A549 (cell line): Measurements from ENCODE around the gene G3BP1. TPM values are rescaled to one million over a fixed set of nuclear protein-coding genes. Genes with fewer than 3 reads are reported as not detected.

Source experiments
- ATAC-seq, 2 experiments: fragments of 200-7000 bp in 1 of 2; fragments of >200 bp in 1 of 2; cut with Nextera tagmentation in 1 of 2; cut with Tn5 transposase in 1 of 2; 3 replicates each; pipeline versions ENCODE4 v1.8.0 to v1.9.1; 2018 to 2020; ENCODE audit warnings: mild to moderate bottlenecking in 1 of 2, moderate library complexity in 1 of 2
- CTCF ChIA-PET: fragments of 300-600 bp; sonication (Branson Sonifier 250); formaldehyde crosslinking; extraction: SDS; loops from one replicate; lab custom pipeline; 2021; ENCODE audit warnings: antibody characterized with exemption, inconsistent platforms; lab: Yijun Ruan, JAX
- POLR2A ChIA-PET: fragments of 350-600 bp; formaldehyde crosslinking; extraction: SDS; loops from one replicate; lab custom pipeline; 2021; ENCODE audit warnings: antibody characterized with exemption, inconsistent platforms; lab: Yijun Ruan, JAX
- DNase-seq, 2 experiments: peaks; one replicate each; pipeline versions ENCODE4 v3.0.0 to v3.0.0-alpha.2; 2011 to 2016; ENCODE audit warnings: low read depth in 1 of 2, low spot score in 1 of 2
- FAIRE-seq: peaks from 2 replicates; lab custom pipeline; 2011; peaks lifted over from hg19 to GRCh38; lab: Jason Lieb, UNC
- H3K27ac ChIP-seq, 2 experiments: fragments of >200 bp; sonication (Bioruptor Twin); formaldehyde crosslinking; 3 replicates each; pipeline ENCODE4 v1.5.1; 2016 to 2017
- H3K4me1 ChIP-seq: fragments of >200 bp; sonication (Bioruptor Twin); formaldehyde crosslinking; 3 replicates; pipeline ENCODE4 v1.6.1; 2016
- H3K4me2 ChIP-seq: fragments of >200 bp; sonication (Bioruptor Twin); formaldehyde crosslinking; 3 replicates; pipeline ENCODE4 v1.6.1; 2016
- H3K4me3 ChIP-seq: fragments of >200 bp; sonication (Bioruptor Twin); formaldehyde crosslinking; 3 replicates; pipeline ENCODE4 v1.5.1; 2016
- H3K9me3 ChIP-seq: fragments of >200 bp; sonication (Bioruptor Twin); formaldehyde crosslinking; 3 replicates; pipeline ENCODE4 v1.6.1; 2016
- BHLHE40 ChIP-seq: IDR thresholded peaks from 2 replicates; pipeline ENCODE4 v1.6.1; 2012; ENCODE audit warnings: low read depth, low read length, inconsistent platforms
- CBX8 ChIP-seq: fragments of 200-600 bp; sonication (generic); IDR thresholded peaks from 2 replicates; pipeline ENCODE4 v1.6.1; 2016
- CEBPB ChIP-seq, 2 experiments: fragments of >200 bp in 1 of 2; sonication (Bioruptor Twin) in 1 of 2; formaldehyde crosslinking in 1 of 2; IDR thresholded peaks; 2 replicates each; pipeline ENCODE4 v1.6.1; 2012 to 2016
- CTCF ChIP-seq: fragments of >200 bp; sonication (Bioruptor Twin); formaldehyde crosslinking; IDR thresholded peaks from 3 replicates; pipeline ENCODE4 v1.5.1; 2016
- EHMT2 ChIP-seq: fragments of 200-600 bp; sonication (generic); IDR thresholded peaks from 2 replicates; pipeline ENCODE4 v1.6.1; 2016; ENCODE audit warnings: antibody characterized with exemption, low read depth, mild to moderate bottlenecking, moderate library complexity
- ELK1 ChIP-seq: fragments of 150-350 bp; IDR thresholded peaks from 2 replicates; pipeline ENCODE4 v1.6.1; 2014; ENCODE audit warnings: low read depth, mild to moderate bottlenecking, low read length
- EP300 ChIP-seq, 2 experiments: fragments of >200 bp; sonication (Bioruptor Twin); formaldehyde crosslinking; IDR thresholded peaks; 2 replicates in 1 of 2; 3 replicates in 1 of 2; pipeline ENCODE4 v1.6.1; 2016 to 2017
- HOXA7 ChIP-seq: fragments of 250-450 bp; sonication (Bioruptor Pico); IDR thresholded peaks from 2 replicates; pipeline ENCODE4 v1.5.0; 2020; ENCODE audit warnings: mild to moderate bottlenecking, moderate library complexity
- JUNB ChIP-seq: fragments of >200 bp; sonication (Bioruptor Twin); formaldehyde crosslinking; IDR thresholded peaks from 2 replicates; pipeline ENCODE4 v1.6.1; 2016
- MYC ChIP-seq: IDR thresholded peaks from 2 replicates; pipeline ENCODE4 v1.6.1; 2012; ENCODE audit warnings: mild to moderate bottlenecking, inconsistent platforms, low read length, improper control_type of control experiment, borderline replicate concordance
- NPAS2 ChIP-seq: fragments of 250-450 bp; sonication (Bioruptor Pico); IDR thresholded peaks from 2 replicates; pipeline ENCODE4 v1.8.0; 2022; ENCODE audit warnings: mild to moderate bottlenecking, moderate library complexity, borderline replicate concordance
- PBX3 ChIP-seq: IDR thresholded peaks from 2 replicates; pipeline ENCODE4 v1.6.1; 2012
- PHF8 ChIP-seq: fragments of 200-600 bp; sonication (generic); IDR thresholded peaks from 2 replicates; pipeline ENCODE4 v1.6.1; 2016; ENCODE audit warnings: low read depth, mild to moderate bottlenecking, antibody characterized with exemption, moderate library complexity, borderline replicate concordance
- POLR2AphosphoS2 ChIP-seq: conservative IDR thresholded peaks from 2 replicates; pipeline ENCODE4 v1.6.1; 2012; ENCODE audit warnings: low read length, improper control_type of control experiment, inconsistent platforms
- RAD21 ChIP-seq, 2 experiments: fragments of >200 bp in 1 of 2; sonication (Bioruptor Twin) in 1 of 2; formaldehyde crosslinking in 1 of 2; IDR thresholded peaks in 1 of 2; conservative IDR thresholded peaks in 1 of 2; 2 replicates in 1 of 2; 3 replicates in 1 of 2; pipeline ENCODE4 v1.6.1; 2012 to 2018; ENCODE audit warnings: inconsistent platforms in 1 of 2
- REST ChIP-seq: fragments of 200-600 bp; sonication (generic); IDR thresholded peaks from 2 replicates; pipeline ENCODE4 v1.6.1; 2016; ENCODE audit warnings: antibody characterized with exemption, mild to moderate bottlenecking, moderate library complexity
- RFX5 ChIP-seq: fragments of 450-650 bp; IDR thresholded peaks from 2 replicates; pipeline ENCODE4 v1.7.1; 2014; ENCODE audit warnings: antibody characterized with exemption, mild to moderate bottlenecking, moderate library complexity
- RNF2 ChIP-seq: fragments of 200-600 bp; sonication (generic); IDR thresholded peaks from 2 replicates; pipeline ENCODE4 v1.6.1; 2016; ENCODE audit warnings: low read depth, mild to moderate bottlenecking, antibody characterized with exemption, moderate library complexity, borderline replicate concordance
- ZC3H11A ChIP-seq: fragments of 450-650 bp; IDR thresholded peaks from 2 replicates; pipeline ENCODE4 v1.6.1; 2014; ENCODE audit warnings: antibody characterized with exemption, mild to moderate bottlenecking
- ZSCAN20 ChIP-seq: fragments of 250-450 bp; sonication (Bioruptor Pico); IDR thresholded peaks from 2 replicates; pipeline ENCODE4 v1.8.0; 2022; ENCODE audit warnings: mild to moderate bottlenecking, moderate library complexity
- WGBS: methylation state at CpG from one replicate; pipeline ENCODE4 v1.1.6; 2017; ENCODE audit errors: missing lambda C conversion rate; 5-methylcytosine and 5-hydroxymethylcytosine counted together
- polyA plus RNA-seq, 4 experiments: library from polyadenylated mRNA; depleted of rRNA in 3 of 4; stranded (reverse); fragments of >200 nt; fragmentation: RNase III in 1 of 4; extraction: RNeasy Plus Mini Kit Qiagen cat#74134 plus additional on column Dnase treatment in 1 of 4; gene quantifications; 2 replicates in 3 of 4; 3 replicates in 1 of 4; pipeline ENCODE4 v1.2.3, GENCODE V29; 2011 to 2017

G3BP1 gene
- polyA plus RNA-seq, 2 of the 4 experiments (the other 2 are of a cell fraction), result 126 to 176 TPM

- TF ChIP-seq PBX3 (no peak), ZC3H11A (no peak), ZSCAN20 (CRISPR knock-in tag) (no peak), CBX8 (no peak), RNF2 (no peak)
- TF ChIP-seq, all 56 proteins: peak for 0
These were observed 38.7 kb downstream of the G3BP1 start (continued) for GRCh38 chr5:151810449-151810848.

GRCh38 chr5:151810897-151811296 lies 39.1 kb downstream of the G3BP1 start:
- TF ChIP-seq CBX8 (no peak), ELK1 (no peak), MYC (no peak), BHLHE40 (no peak), CTCF (no peak), RAD21 (conservative IDR thresholded peaks at IDR 0.05 in 1 of 2, IDR thresholded peaks at IDR 0.05 in 1 of 2) (no peak), RNF2 (no peak), REST (no peak), POLR2AphosphoS2 (no peak), EHMT2 (no peak), HOXA7 (CRISPR knock-in tag) (no peak), JUNB (no peak), CEBPB (IDR thresholded peaks at IDR 0.05) (no peak), PHF8 (no peak), EP300 (IDR thresholded peaks at IDR 0.05) (no peak), RFX5 (no peak), NPAS2 (CRISPR knock-in tag) (no peak)
- Histone ChIP-seq H3K9me3 (no peaks in the 10 kb centered on the region), H3K4me3 (no peak overlapping the region), H3K4me1 (no peaks in the 10 kb centered on the region), H3K4me2 (no peak overlapping the region), H3K27ac (no peak overlapping the region)
- ChIA-PET POLR2A (no interaction called here), CTCF (interaction anchor here (1.1 to 1.8 kb wide), 3 partner anchors 9 to 332 kb away, joined by 3 to 7 read pairs (median 5); no protein-coding TSS in a partner anchor)
- 100% methylated on average over 1 of the region's 1 CpG for WGBS
- no peak for ATAC-seq
- DNase-seq, result no peak
- no peak for FAIRE-seq
